ENCODE results near the gene MOV10.

DNA sequence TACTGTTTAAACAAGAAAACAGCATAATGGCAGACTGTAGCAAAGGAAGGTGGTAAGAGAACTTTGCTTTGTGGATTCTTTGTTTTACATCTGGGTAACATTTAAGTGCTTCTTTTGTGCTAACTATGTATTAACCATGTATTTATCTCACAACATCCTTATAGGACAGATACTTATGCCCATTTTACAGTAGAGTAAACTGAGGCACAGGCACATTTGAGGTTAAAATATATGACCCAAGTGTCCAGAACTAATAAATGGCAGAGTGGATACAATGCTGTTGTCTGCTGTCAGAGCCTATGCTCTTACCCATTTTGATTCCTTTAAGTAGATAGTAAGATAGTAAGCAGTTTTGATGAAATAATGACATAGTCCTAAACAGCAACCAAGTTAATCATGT is 47.6 kb upstream of the MOV10 start:
- TF ChIP-seq POLR2AphosphoS5 (IDR thresholded peaks at IDR 0.05) (no peak), CTCF (IDR thresholded peaks at IDR 0.05) (no peak), EP300 (IDR thresholded peaks at IDR 0.05) (no peak)
